HG02678 (cell line): ENCODE measurements around the gene WFDC2.
A peak's percentile ranks its signal among the peaks of the same experiment; 100 is the strongest.

Source experiments
- ATAC-seq: cut with Tn5 transposase; IDR thresholded peaks from one replicate; pipeline ENCODE4 v1.9.1; 2021; ENCODE audit warnings: mild to moderate bottlenecking, moderate library complexity; ENCODE audit not compliant: unreplicated experiment

WFDC2 gene, protein sequence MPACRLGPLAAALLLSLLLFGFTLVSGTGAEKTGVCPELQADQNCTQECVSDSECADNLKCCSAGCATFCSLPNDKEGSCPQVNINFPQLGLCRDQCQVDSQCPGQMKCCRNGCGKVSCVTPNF

DNA sequence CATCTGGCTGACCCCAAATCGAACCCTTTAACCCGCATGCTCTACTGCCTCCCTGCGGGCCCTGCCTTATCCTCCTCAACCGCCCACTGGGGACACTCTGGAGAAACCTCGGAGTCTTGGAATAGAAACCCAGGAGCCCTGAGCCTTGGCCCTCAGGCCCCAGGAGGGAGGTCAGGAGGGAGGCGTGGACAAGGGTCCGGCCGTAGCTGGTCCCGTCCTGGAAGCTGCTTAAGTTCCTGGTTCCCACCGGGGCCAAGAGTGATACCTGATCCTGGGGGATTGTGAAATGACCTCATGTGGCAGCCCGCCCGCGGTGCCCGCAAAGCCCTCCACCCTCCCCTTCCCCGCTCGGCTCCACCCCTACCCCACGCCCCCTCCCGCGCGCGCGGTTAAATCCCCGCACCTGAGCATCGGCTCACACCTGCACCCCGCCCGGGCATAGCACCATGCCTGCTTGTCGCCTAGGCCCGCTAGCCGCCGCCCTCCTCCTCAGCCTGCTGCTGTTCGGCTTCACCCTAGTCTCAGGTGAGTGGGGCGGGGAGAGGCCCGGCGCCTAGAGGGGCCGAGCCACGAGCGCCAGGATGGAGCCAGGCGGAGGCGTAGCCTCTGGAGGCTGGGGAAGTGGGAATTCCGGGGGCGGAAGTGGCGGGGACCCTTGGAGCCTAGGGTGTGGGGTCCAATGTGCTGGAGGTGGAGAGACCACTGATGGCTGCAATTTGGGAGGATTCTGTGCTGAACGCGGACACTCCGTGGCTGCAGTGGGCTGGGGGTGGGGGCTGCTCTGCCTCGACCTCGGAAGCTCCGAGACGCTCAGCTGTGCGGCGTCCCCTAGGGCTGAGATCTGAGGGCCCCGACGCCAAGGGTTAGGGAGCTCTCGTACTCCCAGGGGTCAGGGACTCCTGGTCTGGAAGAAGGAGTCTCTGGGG is at the start of gene WFDC2:
Gene WFDC2, plus strand, starts transcription at position 418 of the 926 bp plus-strand sequence. Its CDS starts 29 bp downstream, at position 447.
- no peak for ATAC-seq

DNA sequence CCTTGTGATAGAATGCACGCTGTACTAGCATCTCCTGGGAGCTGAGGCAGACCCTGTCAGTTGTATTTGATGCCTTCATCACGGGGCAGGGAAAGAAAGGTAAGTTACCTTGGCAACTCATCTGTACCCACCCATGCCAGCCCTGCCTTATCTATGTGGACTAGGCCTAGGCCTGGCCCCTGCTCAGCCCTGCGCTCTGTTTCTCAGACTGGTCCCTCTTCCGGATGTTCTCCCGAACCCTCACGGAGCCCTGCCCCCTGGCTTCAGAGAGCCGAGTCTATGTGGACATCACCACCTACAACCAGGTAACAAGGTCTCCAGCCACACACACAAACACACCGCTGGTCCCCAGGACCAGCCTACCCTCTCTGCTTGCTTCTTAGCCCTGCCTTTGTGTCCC is 49.4 kb upstream of the WFDC2 start:
- no peak for ATAC-seq

GRCh38 chr20:45423700-45424099 is 45.9 kb upstream of the WFDC2 start:
- ATAC-seq: no peak

- ATAC-seq: no peak
Observed at GRCh38 chr20:45425561-45425960, 44.0 kb upstream of the WFDC2 start.

DNA sequence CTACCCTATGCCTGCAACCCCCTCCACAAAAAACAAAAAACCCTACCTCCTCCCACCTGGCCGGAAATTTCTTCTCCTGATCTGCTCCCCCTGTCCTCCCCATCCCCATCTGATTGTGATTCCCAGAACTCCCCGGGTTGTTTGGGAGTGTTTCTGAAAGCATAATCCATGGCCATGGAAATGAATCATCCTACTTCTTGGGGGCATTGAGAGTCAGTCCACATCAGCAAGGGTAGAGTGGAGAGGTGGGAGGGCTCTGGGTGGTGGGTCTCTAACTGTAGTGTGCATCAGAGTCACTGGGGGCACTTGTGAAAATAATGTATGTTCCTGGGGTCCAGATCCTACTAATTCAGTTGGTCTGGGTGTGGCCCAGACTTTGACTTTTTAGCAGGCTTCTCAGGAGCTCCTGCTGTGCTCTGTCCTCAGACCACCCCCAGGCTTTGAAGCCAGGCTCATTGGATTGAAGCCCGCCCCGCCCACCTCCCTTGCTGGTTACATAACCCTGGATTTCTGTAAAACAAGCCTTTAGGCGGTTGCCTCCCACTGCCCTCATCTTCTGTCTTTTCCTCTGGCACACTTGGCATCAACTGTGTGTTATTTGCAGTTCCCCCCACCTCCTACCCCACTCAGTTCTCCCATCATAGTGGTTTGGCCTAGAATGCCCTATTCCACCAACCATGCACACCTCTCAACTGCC is 43.1 kb upstream of the WFDC2 start:
- no peak for ATAC-seq

DNA sequence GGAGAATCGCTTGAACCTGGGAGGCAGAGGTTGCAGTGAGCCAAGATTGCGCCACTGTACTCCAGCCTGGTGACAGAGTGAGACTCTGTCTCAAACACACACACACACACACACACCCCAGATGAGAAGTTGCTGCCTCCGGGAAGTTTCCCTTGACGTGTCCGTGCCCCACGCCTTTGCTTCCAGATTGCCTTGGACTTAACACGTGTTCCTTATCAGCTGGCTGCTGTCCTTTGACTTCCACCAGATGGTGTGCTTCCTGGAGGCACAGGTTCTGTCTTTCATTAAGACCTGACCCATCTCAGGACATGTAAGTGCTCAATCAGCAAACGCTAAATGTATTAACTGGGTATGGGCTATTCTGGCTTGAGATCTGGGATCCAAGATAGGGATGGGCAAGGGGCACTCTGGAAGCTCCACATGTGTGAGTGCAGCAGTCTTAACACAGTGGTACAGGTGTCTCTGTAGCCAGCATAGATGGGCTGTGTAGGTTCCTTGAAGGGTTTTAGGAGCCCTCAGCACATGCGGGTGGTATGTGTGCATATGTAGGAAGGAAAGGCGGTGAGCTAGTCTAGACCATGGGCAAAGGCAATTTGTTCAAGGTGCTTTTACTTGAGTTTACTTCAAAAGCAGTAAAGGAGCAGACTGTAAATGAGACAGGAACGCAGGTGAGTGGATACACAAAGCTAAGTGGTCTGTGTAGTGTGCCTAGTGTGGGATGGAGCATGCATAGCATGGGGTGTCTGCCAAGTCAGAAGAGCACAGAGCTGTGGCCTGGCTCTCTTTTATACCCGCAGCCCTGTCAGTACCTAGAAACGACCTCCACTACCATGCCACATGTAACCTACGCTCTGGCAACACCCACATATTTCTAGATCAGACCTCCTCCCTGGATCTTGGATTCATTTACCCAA is 42.1 kb upstream of the WFDC2 start:
- no peak for ATAC-seq

GRCh38 chr20:45429618-45430017 is 39.9 kb upstream of the WFDC2 start:
- no peak for ATAC-seq

DNA sequence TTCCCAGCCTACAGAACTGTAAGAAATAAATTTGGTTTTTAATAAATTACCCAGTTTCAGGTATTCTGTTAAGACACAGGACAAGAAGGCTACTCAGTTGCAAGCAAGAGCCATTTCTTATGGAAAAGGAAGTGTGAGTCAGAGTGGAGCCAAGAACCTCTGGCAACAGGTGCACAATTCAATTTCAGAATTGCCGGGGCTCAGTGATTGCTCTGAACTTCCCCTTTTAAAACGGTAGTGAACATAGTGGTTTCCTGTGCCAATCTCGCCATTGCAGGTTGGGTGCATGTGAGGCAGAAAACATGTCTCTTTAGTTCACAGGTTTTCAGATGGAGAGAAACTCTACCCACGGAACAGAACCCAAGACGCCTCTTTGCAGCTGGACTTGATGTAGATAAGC is 37.3 kb upstream of the WFDC2 start:
- peak; percentile 69 for ATAC-seq

DNA sequence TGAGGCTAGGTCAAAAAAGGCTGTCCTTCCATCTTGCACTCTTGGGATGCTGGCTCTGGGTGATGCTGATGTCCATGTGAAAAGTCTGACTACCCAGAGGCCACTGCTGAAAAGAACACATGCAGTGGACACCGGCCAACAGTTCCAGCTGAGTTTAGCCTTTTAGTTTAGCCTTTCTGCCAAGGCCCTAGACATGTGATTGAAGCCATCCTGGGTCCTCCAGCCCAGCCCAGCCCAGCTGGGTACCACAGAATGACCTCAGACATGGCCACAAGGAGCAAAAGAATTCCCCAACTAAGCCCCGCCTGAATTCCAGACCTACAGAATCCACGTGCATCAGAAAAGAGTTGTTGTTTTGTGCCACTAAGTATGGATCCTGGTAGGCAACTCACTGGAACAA is 36.2 kb upstream of the WFDC2 start:
- ATAC-seq: no peak

- ATAC-seq: no peak
Observed at GRCh38 chr20:45433976-45434375, 35.6 kb upstream of the WFDC2 start.

GRCh38 chr20:45436732-45437485 is 32.6 kb upstream of the WFDC2 start:
- no peak for ATAC-seq

- no peak for ATAC-seq
Observed at GRCh38 chr20:45440424-45440823, 29.1 kb upstream of the WFDC2 start.

- ATAC-seq: no peak
Observed at GRCh38 chr20:45440891-45441685, 28.5 kb upstream of the WFDC2 start.

DNA sequence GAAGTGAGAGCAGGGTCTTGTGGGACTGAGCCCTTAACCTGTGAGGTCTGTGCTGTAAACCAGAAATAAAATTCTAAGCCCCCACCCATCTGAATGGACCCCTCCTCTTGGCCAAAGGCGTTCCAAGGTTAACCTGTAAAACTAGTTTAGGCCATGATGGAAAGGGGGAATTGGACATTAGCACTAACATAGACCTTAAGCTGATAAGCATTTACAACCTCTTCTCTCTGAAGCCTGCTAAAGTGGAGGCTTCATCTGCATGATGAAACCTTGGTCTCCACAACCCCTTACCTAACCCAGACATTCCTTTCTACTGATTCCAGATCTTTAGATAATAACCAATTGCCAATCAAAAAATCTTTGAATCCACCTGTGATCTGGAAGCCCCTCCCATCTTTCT is 27.8 kb upstream of the WFDC2 start:
- ATAC-seq: no peak

GRCh38 chr20:45444050-45444449 is 25.5 kb upstream of the WFDC2 start:
- no peak for ATAC-seq

GRCh38 chr20:45445805-45446562 is 23.6 kb upstream of the WFDC2 start:
- peak; percentile 54 for ATAC-seq

- ATAC-seq: no peak
Observed at GRCh38 chr20:45448270-45448669, 21.3 kb upstream of the WFDC2 start.

- ATAC-seq: no peak
Observed at GRCh38 chr20:45449528-45449927, 20.0 kb upstream of the WFDC2 start.
